Ishikawa (cell line): Measurements from ENCODE around the gene VSIG8.

Experiments
- EP300 ChIP-seq: IDR thresholded peaks from 2 replicates; pipeline ENCODE4 v1.6.1; 2012; ENCODE audit warnings: borderline replicate concordance
- FOXM1 ChIP-seq: IDR thresholded peaks from 2 replicates; pipeline ENCODE4 v1.6.1; 2012; ENCODE audit warnings: low read depth, borderline replicate concordance
- MAX ChIP-seq: IDR thresholded peaks from 2 replicates; pipeline ENCODE4 v1.6.1; 2012
- RAD21 ChIP-seq: IDR thresholded peaks from 2 replicates; pipeline ENCODE4 v1.6.1; 2012; ENCODE audit warnings: low read depth
- REST ChIP-seq: IDR thresholded peaks from 2 replicates; pipeline ENCODE4 v1.6.1; 2012; ENCODE audit warnings: low read depth, mild to moderate bottlenecking
- YY1 ChIP-seq: IDR thresholded peaks from 2 replicates; pipeline ENCODE4 v1.6.1; 2012; ENCODE audit warnings: low read depth

- TF ChIP-seq REST, result no peak
- TF ChIP-seq EP300, result no peak
- TF ChIP-seq MAX, result no peak
- TF ChIP-seq YY1, result no peak
- no peak for TF ChIP-seq FOXM1
- no peak for TF ChIP-seq RAD21
Observed at GRCh38 chr1:159848326-159848725, 14.1 kb downstream of the VSIG8 start.
